ENCODE results near the gene RIPK4. TPM values are rescaled to one million over a fixed set of nuclear protein-coding genes. Genes with fewer than 3 reads are reported as not detected.

The RIPK4 gene
- total RNA-seq, 1 experiment from 2014 or later, result 252 TPM

- H3K9me2 ChIP-seq (replicated peaks; ENCODE audit: low read length), result no peaks in the 10 kb centered on the region
- DNase-seq (no peak), ATAC-seq (no peak)
- no peak overlapping the region for H3K4me3 ChIP-seq (ENCODE audit: low read length)
- no peaks in the 10 kb centered on the region for H3K9me3 ChIP-seq (ENCODE audit: low read length)
- no TSS peak for BruUV-seq (replicated peaks)
- intact Hi-C loops (cut with micrococcal nuclease), result no loop called here
- peaks cover 95% of the 10 kb centered on the region for H3K79me2 ChIP-seq (ENCODE audit: low read length)
- ChIA-PET CTCF (no interaction called here), POLR2A (ENCODE audit: unreplicated experiment) (interaction anchor here (0.5 kb wide), 1 partner anchor 64 kb away, joined by 3 read pairs; no protein-coding TSS in a partner anchor)
- no peak overlapping the region for H3K4me2 ChIP-seq (ENCODE audit: low read length)
- no peak for TF ChIP-seq EZH2 (IDR thresholded peaks at IDR 0.05; ENCODE audit: low read length, unreplicated experiment)
- no peak for TF ChIP-seq CTCF (conservative IDR thresholded peaks at IDR 0.05; ENCODE audit: low read depth, low read length)
- TF ChIP-seq EZH2phosphoT487 (IDR thresholded peaks at IDR 0.05; ENCODE audit: borderline replicate concordance, low read length), result no peak
- peaks cover 100% of the 10 kb centered on the region for H3K36me3 ChIP-seq (ENCODE audit: low read depth, low read length)
- H4K20me1 ChIP-seq (ENCODE audit: low read length), result peaks cover 94% of the 10 kb centered on the region
- no peak overlapping the region for H3K27ac ChIP-seq (ENCODE audit: low read length)
- peaks cover 4% of the 10 kb centered on the region for H3F3A ChIP-seq (ENCODE audit: low read length, unreplicated experiment)
- no peak overlapping the region for H2AFZ ChIP-seq (ENCODE audit: low read length)
- no peaks in the 10 kb centered on the region for H3K27me3 ChIP-seq (ENCODE audit: low read length)
- H3K9ac ChIP-seq (ENCODE audit: low read length), result no peak overlapping the region
- no peaks in the 10 kb centered on the region for H3K4me1 ChIP-seq (ENCODE audit: insufficient read depth, low read length)
Measured at GRCh38 chr21:41744028-41744930, 22.6 kb downstream of the RIPK4 start.

- ChIA-PET POLR2A (ENCODE audit: unreplicated experiment) (interaction anchor here (0.6 kb wide), 1 partner anchor 131 kb away, joined by 3 read pairs; no protein-coding TSS in a partner anchor), CTCF (no interaction called here)
- no peak overlapping the region for H3K9ac ChIP-seq (ENCODE audit: low read length)
- ATAC-seq, result no peak
- H3K4me2 ChIP-seq (ENCODE audit: low read length), result no peak overlapping the region
- H4K20me1 ChIP-seq (ENCODE audit: low read length), result peaks cover 87% of the 10 kb centered on the region
- H3F3A ChIP-seq (ENCODE audit: low read length, unreplicated experiment), result peaks cover 4% of the 10 kb centered on the region
- H3K79me2 ChIP-seq (ENCODE audit: low read length), result peaks cover 87% of the 10 kb centered on the region
- peaks cover 100% of the 10 kb centered on the region for H3K36me3 ChIP-seq (ENCODE audit: low read depth, low read length)
- no TSS peak for BruUV-seq (replicated peaks)
- H3K27me3 ChIP-seq (ENCODE audit: low read length), result no peaks in the 10 kb centered on the region
- TF ChIP-seq EZH2 (IDR thresholded peaks at IDR 0.05; ENCODE audit: low read length, unreplicated experiment), result no peak
- TF ChIP-seq EZH2phosphoT487 (IDR thresholded peaks at IDR 0.05; ENCODE audit: borderline replicate concordance, low read length), result no peak
- TF ChIP-seq CTCF (conservative IDR thresholded peaks at IDR 0.05; ENCODE audit: low read depth, low read length), result no peak
- H3K27ac ChIP-seq (ENCODE audit: low read length), result no peak overlapping the region
- no peaks in the 10 kb centered on the region for H3K9me2 ChIP-seq (replicated peaks; ENCODE audit: low read length)
- DNase-seq, result no peak
- no peaks in the 10 kb centered on the region for H3K4me1 ChIP-seq (ENCODE audit: insufficient read depth, low read length)
- H3K4me3 ChIP-seq (ENCODE audit: low read length), result no peak overlapping the region
- no peak overlapping the region for H2AFZ ChIP-seq (ENCODE audit: low read length)
- H3K9me3 ChIP-seq (ENCODE audit: low read length), result no peaks in the 10 kb centered on the region; the same call in 1 of the 2 replicates
- intact Hi-C loops (cut with micrococcal nuclease), result no loop called here
Measured at GRCh38 chr21:41743321-41744027, 23.4 kb downstream of the RIPK4 start.
